Urothelium cell line (cell line): ENCODE results near the gene UBR3.
"Not testable (repeated sequence)": the region's sequence is repeated elsewhere in the genome, so short reads cannot be mapped to it uniquely, and the experiment has no call there.

ENCODE experiments used
- DNase-seq: peaks from one replicate; pipeline ENCODE4 v3.0.0; 2011; ENCODE audit warnings: low spot score, mixed read lengths
- FAIRE-seq: peaks from 2 replicates; lab custom pipeline; 2011; peaks lifted over from hg19 to GRCh38; lab: Jason Lieb, UNC

Gene UBR3, protein sequence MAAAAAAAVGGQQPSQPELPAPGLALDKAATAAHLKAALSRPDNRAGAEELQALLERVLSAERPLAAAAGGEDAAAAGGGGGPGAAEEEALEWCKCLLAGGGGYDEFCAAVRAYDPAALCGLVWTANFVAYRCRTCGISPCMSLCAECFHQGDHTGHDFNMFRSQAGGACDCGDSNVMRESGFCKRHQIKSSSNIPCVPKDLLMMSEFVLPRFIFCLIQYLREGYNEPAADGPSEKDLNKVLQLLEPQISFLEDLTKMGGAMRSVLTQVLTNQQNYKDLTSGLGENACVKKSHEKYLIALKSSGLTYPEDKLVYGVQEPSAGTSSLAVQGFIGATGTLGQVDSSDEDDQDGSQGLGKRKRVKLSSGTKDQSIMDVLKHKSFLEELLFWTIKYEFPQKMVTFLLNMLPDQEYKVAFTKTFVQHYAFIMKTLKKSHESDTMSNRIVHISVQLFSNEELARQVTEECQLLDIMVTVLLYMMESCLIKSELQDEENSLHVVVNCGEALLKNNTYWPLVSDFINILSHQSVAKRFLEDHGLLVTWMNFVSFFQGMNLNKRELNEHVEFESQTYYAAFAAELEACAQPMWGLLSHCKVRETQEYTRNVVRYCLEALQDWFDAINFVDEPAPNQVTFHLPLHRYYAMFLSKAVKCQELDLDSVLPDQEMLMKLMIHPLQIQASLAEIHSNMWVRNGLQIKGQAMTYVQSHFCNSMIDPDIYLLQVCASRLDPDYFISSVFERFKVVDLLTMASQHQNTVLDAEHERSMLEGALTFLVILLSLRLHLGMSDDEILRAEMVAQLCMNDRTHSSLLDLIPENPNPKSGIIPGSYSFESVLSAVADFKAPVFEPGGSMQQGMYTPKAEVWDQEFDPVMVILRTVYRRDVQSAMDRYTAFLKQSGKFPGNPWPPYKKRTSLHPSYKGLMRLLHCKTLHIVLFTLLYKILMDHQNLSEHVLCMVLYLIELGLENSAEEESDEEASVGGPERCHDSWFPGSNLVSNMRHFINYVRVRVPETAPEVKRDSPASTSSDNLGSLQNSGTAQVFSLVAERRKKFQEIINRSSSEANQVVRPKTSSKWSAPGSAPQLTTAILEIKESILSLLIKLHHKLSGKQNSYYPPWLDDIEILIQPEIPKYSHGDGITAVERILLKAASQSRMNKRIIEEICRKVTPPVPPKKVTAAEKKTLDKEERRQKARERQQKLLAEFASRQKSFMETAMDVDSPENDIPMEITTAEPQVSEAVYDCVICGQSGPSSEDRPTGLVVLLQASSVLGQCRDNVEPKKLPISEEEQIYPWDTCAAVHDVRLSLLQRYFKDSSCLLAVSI (N-terminal part only)

DNA sequence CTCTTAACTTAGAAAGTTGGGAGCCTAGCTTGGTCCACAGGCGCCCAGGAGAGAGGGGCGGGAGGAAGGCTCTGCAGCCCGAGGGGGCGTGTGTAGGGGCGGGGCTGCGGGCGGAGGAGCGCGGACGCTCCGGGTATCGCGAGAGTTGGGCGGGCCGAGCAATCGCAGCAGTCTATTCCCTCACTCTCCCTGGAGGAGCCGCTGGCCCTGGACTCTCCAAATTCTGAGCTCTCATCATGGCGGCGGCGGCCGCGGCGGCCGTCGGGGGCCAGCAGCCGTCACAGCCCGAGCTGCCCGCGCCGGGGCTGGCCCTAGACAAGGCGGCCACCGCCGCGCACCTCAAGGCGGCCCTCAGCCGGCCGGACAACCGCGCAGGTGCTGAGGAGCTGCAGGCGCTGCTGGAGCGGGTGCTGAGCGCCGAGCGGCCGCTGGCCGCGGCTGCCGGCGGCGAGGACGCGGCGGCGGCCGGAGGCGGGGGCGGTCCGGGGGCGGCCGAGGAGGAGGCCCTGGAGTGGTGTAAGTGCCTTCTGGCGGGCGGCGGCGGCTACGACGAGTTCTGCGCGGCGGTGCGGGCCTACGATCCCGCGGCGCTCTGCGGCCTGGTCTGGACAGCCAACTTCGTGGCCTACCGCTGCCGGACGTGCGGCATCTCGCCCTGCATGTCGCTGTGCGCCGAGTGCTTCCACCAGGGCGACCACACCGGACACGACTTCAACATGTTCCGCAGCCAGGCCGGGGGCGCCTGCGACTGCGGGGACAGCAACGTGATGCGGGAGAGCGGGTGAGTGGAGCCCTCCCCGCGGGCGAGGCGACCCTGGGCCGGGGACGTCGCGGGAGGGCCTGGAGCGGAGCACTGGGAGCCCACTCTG is at the start of gene UBR3:
Gene UBR3 (plus strand): TSS at position 183 of the 869 bp plus-strand sequence. CDS start 54 bp downstream, at position 237.
- DNase-seq (peak; percentile 99), FAIRE-seq (no peak)

DNA sequence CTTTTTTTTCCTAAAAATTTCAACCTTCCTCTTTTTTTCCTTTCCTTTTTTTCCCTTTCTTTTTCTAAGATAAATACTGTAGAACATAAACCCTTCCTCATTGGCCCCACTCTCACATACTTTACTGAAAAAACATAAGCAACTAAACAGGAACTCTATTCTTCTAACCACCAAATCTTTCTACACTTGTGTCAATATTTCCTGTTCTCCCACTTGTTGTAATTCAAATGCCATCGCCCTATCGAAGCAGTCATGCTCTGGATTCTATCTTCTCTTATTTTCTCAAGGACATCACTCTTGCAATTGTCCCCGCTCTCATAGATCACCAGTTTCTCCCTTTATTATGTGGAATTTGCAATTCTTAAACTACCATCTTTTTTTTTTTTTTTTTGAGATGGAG is 48.8 kb upstream of the UBR3 start:
- FAIRE-seq (no peak), DNase-seq (no peak)

DNA sequence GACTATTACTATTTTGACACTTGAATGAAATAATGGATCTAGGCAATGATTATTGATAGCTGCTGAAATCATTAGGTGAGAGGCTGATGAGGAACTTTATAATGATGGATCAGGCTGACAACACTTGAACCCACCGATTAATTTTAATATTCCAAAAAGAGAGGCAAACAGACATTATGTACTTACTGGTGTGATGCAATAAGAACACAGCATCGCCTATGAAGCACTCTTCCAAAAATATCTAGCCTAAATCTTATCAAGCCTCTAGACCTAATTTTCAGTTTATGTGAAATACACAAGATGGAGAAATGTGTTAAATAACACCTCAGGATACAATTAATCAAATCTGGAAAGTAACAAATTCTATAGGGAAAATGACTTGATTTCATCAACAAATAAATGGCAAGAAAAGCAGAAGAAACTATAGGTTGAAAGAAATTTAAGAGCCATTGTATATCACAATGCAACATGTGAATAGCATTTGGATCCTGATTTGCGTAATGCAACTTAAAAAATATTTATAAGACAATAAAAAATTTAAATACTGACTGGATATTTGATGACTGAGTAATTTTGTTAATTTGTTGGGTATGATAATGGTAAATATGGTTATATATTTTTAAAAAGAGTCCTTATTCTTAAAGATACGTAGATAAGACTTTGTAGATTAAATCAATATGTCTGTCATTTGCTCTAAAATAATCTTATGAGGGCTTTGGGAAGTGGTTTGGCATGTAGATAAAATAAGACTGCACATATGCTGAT is 45.8 kb upstream of the UBR3 start:
- FAIRE-seq, result no peak
- DNase-seq, result no peak

DNA sequence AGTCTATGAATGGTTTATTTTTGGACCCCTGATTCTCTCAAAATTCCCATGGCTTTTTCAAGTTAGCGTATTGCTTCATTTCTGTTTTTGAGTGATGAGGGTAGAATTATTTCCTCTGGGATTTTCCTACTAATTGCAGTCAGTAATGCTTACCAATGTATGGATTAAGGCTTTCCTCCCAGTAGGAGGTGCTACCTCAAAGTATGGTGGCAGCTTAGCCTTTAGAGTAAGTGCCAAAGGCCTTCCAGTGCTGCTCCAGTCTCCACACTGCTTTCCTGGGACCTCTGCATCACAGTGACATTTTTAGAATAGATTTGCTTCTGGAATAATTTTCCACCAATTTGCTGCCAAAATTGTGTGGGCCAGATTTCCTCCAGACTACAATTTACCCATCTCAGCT is 44.7 kb upstream of the UBR3 start:
- DNase-seq, result no peak
- FAIRE-seq, result no peak

DNA sequence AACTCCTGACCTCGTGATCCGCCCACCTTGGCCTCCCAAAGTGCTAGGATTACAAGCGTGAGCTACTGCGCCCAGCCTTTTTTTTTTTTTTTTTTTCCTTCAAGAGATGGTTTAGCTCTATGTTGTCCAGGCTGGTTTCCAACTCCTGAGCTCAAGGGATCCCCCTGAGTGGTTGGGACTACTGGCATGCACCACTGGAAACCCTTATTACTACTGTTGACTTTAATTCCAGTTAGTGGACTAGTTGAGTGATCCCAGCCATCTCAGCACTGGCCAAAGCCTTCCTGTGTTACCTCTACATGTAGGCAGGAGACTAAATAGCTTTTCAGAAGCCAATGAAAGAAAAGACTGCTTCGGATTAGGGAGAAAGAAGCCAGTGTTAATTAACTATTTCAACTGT is 36.7 kb upstream of the UBR3 start:
- FAIRE-seq (no peak), DNase-seq (no peak)

DNA sequence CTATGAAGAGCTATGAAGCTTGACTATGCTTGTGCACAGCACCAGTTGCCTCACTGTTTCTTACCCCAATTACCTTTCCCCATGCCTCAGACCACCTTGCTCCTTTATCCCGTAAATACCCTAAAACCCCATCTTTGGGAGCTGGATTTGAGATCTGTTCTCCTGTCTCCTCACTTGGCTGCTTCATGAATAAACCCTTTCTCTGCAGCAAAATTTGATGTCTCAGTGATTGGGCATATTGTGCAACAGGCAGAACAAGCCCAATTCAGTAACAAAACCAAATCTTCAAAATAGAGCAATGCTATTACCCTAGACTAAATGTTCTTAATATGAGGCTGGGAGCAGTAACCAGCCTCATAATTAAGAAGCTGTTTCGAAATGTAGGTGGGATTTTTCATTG is 32.1 kb upstream of the UBR3 start:
- DNase-seq, result no peak
- FAIRE-seq, result no peak

DNA sequence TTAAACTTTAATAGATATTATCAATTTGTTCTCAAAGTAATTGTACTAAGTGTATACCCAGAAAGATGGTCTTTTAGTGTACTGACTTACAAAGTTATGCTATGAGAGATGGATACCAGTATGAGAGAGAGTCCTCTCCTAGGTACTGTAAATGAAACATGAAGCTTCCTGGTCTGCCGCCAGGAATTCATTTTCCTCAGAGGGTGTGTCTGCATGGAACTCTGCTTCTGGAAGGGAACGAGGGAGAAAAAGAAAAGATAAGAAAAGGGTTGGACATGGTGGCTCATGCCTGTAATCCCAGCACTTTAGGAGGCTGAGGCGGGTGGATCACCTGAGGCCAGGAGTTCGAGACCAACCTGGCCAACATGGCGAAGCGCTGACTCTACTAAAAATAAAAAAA is 30.8 kb upstream of the UBR3 start:
- FAIRE-seq, result no peak
- DNase-seq, result no peak

DNA sequence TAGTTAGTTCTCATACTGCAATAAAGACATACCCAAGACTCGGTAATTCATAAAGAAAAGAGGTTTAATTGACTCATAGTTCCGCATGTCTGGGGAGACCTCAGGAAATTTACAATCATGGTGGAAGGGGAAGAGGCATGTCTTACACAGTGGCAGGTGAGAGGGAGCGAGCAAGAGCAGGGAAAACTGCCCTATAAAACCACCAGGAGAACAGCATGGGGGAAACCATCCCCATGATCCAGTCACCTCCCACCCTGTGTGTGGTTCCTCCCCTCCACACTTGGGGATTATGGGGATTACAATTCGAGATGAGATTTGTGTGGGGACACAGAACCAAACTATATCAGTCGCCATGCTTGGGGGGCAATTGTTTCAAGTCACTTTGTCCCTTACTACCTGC is 29.7 kb upstream of the UBR3 start:
- FAIRE-seq (no peak), DNase-seq (no peak)

DNA sequence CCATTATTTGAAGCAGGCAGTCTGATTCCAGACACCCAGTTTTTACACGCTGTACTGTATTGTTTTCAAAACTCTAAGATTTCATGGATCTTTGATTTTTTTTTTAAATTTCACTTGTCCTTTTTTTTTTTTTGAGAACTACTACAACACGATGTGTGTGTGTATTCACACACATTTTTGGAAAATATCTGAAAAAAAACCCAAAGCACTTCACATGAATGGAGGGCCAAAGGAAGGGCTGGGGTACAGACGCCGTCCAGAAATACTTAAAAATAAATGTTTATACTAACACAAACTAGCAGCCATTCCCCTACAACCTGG is 28.9 kb upstream of the UBR3 start:
- DNase-seq (no peak), FAIRE-seq (no peak)

DNA sequence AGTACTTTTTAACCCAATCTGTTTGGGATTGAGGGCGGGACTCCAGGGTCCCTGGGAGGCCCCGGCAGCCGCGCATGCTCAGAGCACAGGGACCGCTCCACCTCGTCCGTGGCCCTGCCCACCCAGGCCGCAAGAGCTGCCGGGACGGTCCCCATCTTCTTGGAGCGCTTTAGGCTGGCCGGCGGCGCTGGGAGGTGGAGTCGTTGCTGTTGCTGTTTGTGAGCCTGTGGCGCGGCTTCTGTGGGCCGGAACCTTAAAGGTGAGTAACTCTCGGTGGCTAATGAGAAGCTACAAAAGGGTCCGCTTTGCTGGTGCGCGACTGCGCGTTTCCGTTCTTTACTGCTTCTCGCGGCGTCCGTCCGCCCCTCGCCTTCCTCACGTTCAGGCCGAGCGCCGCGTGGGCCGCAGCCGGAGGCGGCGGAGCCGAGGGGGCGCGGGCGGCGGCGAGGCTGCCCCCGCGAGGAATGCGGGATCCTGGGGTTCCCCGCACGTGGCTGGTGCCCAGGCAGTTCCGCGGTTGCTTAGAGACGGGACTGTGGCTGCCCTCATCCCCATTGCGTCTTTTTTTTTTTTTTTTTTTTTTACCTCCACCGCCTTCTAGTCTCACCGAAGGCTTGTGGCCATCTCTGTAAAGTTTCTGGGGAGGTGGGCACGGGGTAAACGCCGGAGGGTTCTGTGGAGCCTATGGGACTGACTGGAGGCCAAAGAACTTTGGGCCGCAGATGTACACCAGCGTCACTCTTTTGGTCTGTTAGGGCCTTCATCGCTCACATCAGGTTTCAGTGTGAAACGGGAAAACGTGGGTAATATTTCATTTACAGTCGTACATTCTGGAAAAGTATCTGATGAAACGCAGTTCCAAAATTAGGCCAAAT is 28.3 kb upstream of the UBR3 start, which contains the start of gene SSB:
Gene SSB (plus strand): TSS at position 154 of the 875 bp plus-strand sequence. CDS start 2,090 bp downstream, outside the sequence.
- FAIRE-seq, result peak; percentile 35
- DNase-seq, result peak; percentile 97

DNA sequence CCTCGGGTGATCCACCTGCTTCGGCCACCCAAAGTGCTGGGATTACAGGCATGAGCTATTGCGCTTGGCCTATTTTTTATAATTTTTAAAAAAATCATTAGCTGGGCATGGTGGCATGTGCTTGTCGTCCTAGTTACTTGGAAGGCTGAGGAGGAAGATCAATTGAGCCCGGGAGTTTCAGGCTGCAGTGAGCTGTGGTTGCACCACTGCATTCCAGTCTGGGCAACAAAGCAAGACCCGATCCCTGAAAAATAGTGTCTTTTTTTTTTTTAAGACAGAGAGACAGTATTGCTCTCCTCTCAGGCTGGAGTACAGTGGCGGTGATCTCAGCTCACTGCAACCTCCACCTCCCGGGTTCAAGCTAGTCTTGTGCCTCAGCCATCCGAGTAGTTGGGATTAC is 23.8 kb upstream of the UBR3 start:
- FAIRE-seq, result no peak
- no peak for DNase-seq

DNA sequence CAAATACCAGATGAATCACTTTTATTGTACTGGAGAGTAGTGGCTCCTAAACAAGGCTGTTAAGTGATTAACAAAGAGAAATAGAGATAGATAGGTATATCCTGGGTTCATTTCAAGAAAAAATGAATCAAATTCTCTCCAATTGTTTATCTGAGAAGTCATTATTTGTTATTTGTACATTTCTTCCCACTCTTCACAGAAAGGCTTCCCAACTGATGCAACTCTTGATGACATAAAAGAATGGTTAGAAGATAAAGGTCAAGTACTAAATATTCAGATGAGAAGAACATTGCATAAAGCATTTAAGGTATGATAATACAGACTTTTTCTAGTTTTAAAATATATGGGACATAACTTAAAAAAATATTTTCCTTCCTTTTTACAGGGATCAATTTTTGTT is 20.7 kb upstream of the UBR3 start:
- DNase-seq (no peak), FAIRE-seq (no peak)

DNA sequence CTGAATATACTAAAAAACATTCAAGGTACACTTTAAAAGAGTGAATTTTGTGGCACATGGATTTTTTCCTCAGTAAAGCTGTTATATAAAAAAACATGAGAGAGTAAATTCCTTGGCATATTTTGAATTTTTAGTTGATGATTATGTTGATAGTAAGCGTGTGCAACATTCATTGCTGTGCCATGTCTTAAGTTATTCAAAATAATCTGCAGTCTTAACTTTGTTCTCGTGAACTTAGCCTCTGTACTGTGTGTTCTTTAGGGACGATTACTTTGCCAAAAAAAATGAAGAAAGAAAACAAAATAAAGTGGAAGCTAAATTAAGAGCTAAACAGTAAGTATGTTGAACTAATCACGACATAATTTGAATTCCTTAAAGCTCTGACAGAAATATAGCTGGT is 19.0 kb upstream of the UBR3 start:
- DNase-seq, result no peak
- FAIRE-seq, result no peak

DNA sequence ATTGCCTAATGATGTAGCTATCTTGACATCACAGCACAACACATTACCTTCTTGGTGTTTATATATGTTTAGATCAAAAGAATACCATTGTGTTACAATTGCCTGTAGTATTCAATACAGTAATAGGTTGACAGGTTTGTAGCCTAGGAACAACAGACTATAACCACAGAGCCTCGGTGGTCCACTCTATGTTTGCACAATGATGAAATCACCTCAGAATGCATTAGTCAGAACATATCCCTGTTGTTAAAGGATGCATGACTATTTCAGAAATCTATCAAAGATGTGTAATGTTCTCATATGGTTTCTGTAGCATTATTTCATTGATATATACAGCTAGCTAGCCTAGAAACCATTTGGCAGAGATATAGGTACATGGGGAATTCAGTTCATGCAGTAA is 11.4 kb upstream of the UBR3 start:
- FAIRE-seq, result no peak
- peak; percentile 16 for DNase-seq

DNA sequence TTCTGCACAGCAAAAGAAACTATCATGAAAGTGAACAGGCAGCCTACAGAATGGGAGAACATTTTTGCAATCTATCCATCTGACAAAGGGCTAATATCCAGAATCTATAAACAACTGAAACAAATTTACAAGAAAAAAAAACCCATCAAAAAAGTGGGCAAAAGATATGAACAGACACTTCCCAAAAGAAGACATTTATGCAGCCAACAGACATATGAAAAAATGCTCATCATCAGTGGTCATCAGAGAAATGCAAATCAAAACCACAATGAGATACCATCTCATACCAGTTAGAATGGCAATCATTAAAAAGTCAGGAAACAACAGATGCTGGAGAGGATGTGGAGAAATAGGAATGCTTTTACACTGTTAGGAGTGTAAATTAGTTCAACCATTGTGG is 10.3 kb upstream of the UBR3 start:
- FAIRE-seq, DNase-seq: not testable (repeated sequence)

DNA sequence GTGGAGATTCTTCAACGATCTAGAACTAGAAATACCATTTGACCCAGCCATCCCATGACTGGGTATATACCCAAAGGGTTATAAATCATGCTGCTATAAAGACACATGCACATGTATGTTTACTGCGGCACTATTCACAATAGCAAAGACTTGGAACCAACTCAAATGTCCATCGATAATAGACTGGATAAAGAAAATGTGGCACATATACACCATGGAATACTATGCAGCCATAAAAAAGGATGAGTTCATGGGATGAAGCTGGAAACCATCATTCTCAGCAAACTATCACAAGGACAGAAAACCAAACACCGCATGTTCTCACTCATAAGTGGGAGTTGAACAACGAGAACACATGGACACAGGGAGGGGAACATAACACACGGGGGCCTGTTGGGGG is 9.9 kb upstream of the UBR3 start:
- not testable (repeated sequence) for FAIRE-seq, DNase-seq

DNA sequence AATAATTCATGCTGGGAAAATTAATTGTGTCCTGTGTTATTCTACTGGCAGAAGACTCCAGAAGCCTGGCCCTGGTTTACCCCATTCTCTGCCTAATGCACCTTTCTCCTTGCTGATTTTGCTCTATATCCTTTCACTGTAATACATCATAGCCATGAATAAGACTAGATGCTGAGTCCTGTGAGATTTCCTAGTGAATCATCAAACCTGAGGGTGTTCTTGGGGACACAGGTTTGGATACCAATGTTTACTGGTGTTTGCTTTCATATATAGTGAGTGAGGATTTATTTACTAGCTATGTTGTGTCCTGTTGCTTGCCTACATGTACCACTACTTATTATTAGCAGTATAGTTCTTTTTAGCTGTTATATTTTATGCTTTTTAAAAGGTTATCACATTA is 9.0 kb upstream of the UBR3 start:
- no peak for DNase-seq
- no peak for FAIRE-seq

DNA sequence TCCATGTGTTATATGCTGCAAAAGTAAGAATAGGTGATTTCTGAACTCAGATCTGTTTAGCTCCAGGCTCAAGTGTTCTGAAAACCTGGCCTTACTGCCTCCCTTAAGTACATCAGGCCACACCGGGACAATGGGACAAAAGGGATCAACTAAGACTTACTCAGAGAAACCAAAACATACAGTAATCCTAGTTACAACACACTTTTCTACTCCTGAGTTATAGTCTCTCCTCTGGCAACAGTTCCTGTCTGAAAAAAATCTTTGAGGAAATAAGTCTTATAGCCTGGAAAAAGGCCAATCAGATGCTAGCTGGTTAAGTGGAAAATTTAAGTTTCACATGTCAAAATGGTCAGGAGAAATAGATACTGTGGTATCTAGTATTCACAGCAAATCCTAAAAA is 8.1 kb upstream of the UBR3 start:
- DNase-seq, result no peak
- no peak for FAIRE-seq
